NCI-H2196 treated with DMSO at 0.1 percent for 48 hours (cell line): ENCODE measurements around the gene MGST3.
"Not testable (repeated sequence)": the region's sequence is repeated elsewhere in the genome, so short reads cannot be mapped to it uniquely, and the experiment has no call there.

Experiments used
- DNase-seq: peaks from one replicate; lab custom pipeline; 2025; ENCODE audit not compliant: unreplicated experiment; lab: John Stamatoyannopoulos, UW

The MGST3 gene

DNA sequence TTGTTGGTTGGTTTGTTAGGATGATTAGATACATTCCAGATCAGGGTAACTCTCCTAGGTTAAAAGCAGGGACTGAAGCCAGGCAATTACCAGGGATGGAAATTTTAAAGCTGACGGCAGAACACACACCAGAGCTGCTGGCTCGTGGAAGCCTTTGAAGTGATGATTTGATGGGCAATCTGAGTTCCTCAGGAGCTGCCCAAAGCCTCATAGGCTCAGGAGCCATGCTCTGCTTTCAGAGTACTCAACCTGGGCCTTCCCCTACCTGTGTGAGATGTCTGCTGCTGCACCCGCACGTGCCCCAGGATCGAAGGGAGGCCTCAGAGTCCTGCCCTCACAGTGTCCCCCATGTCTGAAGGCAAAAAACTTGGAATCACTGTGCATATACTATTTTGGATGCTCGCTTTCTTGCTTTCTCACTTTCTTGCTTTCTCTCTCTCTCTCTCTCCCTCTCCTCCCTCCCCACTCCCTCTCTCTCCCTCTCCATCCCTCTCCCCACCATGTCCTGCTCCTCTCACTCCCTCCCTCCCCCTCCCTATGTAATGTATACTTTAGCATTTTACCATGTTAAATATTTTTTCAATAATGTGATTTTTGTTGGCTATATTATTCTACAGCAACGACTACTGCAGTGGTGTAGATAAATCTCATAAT, 18.0 kb downstream of the MGST3 start:
- DNase-seq = no peak

DNA sequence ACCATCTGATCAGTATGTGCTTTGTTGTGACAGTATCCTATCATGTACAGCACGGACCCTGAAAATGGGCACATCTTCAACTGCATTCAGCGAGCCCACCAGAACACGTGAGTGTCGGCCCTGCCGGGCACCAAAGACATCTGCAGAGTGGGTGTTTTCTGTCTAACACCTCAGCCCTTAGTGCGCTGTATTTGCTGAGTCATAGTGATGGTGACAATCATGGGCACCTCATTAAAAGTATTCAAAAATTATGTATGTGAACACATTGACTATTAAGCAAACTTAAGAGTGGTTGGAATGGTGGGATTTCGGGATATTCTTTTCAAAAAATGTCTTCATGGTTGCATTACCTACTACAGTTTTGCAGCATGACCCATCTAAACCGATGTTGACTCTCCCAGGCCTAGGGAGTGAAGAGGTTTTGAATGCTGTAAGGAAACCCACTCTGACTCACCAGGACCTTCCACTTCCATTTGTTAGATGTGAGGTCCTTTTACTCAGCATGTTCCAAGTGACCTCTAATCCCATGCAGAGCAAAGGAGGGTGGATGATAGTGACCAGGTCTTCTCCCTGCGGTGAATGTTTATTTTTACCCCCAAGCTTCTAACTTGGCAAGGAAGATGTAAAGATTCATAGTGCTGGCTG, 20.1 kb downstream of the MGST3 start:
- DNase-seq = no peak

DNA sequence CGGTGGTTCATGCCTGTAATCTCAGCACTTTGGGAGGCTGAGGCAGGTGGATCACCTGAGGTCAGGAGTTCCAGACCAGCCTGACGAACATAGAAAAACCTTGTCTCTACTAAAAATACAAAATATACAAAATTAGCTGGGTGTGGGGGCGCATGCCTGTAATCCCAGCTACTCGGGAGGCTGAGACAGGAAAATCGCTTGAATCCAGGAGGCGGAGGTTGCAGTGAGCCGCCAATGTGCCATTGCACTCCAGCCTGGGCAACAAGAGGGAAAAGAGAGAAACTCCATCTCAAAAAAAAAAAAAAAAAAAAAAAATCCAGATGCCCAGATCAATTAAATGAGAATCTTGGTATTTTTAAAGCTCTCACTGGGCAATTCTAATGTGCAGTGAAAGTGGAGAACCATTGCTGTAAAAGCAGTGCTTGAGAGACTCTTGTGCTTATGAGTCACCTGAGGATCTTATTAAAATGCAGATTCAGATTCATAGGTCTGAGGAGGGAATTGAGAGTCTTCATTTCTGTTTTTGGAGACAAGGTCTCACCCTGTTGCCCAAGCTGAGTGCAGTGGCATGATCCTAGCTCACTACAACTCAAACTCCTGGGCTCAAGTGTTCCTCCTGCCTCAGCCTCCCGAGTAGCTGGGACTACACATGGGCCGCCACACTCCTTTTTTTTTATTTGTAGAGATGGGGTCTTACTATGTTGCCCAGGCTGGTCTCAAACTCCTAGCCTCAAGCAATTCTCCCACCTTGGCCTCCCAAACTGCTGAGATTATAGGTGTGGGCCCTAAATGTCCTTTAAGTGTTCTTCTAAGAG, 27.9 kb downstream of the MGST3 start:
- DNase-seq = not testable (repeated sequence)

DNA sequence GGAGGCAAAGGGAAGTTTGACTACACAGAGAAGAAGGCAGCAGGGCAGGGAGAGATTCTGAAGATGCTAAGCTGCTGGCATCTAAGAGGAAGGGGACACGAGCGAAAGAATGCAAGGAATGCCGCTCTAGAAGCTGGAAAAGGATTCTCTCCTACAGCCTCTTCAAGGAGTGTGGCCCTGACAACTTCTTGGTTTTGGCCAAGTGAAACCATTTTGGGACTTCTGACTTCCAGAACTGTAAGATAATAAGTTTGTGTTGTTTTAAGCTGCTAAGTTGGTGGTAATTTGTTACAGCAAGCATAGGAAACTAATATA, 28.5 kb downstream of the MGST3 start:
- no peak for DNase-seq

DNA sequence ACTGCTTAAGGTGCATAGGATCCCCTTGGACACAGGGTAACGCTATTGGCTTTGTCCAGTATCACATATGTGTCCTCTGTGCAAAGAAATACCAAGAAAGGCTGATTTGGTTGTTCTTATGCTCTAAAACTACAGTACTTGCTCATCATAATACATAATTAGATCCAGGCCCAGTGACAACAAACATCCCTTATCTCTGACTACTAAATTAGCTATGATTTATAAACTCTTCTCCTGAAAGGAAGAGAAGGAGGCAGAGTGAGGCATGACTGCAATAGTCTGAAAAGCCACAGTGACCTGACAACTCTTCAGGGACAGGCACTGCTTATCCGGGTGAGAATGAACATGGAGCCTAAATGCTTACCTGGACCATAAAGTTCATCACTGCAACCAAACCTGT, 30.7 kb downstream of the MGST3 start:
- DNase-seq = no peak

DNA sequence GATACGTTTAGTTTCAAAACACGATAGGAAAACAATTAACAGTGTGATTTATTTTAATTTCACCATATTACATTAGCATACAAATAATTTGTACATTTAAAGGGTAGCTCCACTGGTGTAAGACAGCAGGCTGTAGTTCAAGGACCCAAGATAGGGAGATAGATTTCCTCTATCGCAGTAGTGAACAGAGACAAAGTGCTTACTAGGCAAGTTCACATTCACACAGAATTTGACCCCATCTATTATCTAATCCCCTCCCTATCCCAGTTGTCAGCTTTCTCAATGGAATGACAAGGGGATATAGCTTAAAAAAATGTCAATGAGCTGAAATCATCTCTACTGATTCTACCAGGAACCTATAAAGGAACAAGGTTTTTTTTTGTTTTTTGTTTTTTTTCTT, 31.2 kb downstream of the MGST3 start:
- no peak for DNase-seq

DNA sequence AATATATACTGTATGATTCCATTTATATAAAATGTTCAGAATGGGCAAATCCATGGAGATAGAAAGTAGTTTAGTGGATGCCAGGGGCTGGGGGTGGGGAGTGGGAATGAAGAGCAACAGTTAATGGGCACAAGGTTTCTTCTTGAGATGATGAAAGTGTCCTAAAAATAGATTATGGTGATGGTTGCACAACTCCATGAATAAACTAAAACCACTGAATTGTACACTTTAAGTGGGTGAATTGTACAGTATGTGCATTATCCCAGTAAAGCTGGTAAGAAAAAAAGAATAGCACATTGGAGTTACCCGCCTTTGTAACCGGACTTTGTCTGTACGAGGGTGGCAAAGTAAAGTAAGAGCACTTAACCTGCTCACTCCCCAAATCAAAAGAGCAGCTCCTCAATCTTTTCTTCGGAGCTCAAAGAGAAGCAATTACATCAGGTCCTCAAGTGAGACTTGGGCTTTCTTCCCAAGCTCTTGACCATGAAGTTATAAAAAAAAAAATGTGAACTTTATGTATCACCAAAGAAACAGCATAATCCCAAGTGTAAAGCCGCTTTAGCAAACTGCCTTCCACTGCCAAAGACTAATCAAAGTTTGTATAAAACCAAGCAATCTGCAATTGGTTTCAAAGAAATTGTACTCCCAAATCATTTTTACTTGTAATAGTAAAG, 35.3 kb downstream of the MGST3 start:
- DNase-seq = no peak

DNA sequence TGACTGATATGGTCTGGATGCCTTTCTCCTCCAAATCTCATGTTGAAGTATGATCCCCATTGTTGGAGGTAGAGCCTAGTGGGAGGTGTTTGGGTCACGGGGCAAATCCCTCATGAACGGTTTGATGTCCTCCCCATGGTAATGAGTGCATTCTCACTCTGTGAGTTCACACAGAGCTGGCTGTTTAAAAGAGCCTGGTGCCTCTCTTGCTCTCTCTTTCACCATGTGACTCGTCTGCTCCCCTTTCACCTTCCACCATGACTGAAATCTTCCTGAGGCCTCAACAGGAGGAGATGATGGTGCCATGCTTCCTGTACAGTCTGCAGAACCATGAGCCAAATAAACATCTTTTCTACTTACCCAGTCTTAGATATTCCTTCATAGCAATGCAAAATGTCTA, 37.1 kb downstream of the MGST3 start:
- no peak for DNase-seq

DNA sequence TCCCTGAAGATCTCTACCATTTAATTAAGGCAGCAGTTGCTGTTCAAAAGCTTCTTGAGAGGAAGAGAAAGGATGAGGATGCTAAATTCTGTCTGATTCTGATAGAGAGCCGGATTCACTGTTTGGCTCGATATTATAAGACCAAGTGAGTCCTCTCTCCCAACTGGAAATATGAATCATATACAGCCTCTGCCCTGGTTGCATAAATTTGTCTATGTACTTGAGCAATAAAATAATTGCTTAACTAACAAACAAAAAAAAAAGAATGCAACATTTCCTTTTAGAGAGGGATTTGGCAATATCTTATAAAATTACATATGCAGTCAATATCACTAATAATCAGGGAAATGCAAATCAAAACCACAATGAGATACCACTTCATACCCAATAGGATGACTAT, 40.5 kb downstream of the MGST3 start:
- DNase-seq = no peak

DNA sequence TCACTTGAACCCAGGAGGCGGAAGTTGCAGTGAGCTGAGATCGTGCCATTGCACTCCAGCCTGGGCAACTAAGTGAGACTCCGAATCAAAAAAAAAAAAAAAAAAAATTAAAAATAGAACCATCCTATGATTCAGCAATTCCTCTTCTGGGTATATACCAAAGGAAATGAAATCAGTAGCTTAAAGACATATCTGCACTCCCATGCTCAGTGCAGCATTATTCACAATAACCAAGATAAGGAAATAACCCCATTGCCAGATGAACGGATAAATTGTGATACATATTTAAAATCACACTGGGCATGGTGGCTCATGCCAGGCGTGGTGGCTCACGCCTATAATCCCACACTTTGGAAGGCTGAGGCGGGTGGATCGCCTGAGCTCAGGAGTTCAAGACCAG, 43.6 kb downstream of the MGST3 start:
- no peak for DNase-seq

DNA sequence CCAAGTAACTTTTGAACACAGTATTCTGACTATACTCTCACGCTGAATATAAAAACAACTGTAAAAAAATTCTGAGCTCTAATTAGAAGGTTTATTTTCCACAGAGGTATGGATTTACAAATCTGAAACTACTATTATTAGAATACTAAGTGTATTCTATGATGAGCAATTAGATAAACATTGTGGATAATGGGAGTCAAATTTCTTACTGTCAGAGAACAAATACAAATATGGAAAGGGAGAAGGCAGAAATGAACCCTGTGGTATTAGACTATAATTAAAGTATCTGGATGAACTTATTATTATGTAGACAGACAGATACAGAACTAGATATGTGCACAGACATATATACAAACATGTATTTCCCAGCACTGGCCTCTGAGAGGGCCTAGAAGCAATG, 44.8 kb downstream of the MGST3 start:
- no peak for DNase-seq

DNA sequence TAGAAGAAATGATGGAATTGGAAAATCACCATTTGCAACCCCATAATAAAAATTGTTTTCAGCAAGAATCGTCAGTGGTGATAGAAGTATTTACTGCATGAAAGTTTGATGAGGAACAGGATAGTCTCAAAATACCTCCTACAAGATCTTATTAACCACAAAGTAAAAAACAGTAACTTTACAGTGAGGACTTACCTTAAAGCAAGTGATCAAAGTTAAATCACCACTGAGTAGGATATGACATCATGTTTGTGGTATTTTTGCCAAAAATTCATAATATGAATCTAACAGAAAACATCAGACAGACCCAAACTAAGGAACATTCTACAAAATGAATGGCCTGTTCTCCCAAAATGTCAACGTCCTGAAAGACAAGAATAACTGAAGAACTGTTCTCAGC, 47.5 kb downstream of the MGST3 start:
- DNase-seq = no peak

DNA sequence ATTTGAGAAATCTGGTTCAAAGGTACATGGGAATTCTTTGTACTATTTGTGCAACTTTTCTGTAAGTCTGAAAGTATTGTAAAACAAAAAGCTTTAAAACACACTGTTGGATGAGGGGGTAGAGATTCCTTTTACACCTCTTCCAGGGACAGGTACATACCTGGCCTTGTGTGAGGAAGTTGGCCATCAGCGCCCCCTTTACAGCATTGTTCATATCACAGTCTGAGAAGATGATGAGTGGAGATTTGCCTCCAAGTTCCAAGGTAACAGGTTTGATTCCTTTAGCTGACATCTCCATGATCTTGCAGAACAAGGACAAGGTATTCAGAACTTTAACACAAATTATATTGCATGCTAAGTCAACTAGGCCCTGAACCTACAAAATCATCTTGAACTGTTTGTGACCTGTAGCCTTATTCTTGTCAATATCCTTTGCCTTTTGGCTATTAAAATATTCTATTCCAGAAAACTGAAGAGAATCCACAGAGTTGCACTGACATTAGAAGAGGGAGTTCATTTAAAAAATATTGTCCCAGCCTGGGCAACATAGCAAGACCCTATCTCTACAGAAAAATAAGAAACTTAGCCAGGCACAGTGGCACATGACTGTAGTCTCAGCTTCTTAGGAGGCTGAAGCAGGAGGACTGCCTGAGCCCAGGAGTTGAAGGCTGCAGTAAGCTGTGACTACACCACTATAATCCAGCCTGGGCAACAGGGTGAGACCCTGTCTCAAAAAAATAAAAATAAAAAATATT, 48.4 kb downstream of the MGST3 start:
- DNase-seq = no peak

DNA sequence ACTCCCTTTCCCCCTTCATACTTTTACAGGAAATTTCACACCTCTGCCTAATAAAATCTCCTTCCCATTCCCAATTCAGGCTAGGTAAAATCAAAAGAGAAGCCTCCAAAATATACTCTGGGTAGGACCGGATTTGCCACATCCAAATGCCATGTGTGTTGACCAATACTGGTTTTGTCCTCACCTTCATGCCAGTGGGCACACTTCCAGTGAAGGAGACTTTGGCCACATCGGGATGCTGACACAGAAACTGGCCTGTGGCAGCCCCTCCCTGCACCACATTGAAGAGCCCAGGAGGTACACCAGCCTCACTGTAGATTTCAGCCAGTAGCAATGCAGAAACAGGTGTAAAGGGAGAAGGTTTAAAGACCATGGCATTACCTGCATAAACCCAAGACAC, 49.3 kb downstream of the MGST3 start:
- DNase-seq = no peak

DNA sequence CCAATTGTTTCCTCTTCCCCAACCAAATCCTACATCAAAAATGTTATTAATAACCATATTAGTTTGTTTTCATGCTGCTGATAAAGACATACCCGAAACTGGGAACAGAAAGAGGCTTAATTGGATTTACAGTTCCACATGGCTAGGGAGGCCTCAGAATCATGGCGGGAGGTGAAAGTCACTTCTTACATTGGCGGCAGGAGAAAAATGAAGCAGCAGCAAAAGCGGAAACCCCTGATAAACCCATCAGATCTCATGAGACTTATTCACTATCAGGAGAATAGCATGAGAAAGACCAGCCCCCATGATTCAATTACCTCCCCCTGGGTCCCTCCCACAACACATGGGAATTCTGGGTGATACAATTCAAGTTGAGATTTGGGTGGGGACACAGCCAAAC, 49.7 kb downstream of the MGST3 start:
- not testable (repeated sequence) for DNase-seq

DNA sequence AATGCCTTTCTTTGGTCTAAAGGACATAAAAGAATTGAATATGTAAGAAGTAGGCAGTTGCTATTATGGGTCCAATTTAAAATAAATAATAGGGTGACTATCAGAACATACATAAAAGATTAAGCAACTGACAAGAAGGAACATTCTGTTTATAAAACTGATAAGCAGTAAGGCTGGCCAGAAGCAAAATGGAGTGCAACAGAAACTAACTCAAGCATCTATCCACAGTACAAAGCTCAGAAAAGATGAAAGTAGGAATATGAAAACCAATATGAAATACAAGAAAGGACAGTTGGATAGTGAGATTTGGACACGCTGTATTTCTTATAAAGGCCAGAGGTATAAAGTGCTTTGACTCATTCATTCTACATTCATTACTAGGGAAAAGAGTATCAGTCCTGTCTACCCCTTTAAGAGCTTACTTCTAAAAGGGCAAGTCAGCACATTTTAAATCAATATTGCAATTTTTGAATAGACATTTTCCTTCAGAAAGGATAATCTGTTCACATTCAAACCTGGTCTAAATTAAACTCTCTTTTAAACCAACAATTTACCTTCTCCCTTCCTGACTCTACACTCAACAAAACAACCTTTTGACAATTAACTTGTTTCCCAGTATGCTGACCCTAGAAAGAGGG, 52.9 kb downstream of the MGST3 start:
- no peak for DNase-seq

DNA sequence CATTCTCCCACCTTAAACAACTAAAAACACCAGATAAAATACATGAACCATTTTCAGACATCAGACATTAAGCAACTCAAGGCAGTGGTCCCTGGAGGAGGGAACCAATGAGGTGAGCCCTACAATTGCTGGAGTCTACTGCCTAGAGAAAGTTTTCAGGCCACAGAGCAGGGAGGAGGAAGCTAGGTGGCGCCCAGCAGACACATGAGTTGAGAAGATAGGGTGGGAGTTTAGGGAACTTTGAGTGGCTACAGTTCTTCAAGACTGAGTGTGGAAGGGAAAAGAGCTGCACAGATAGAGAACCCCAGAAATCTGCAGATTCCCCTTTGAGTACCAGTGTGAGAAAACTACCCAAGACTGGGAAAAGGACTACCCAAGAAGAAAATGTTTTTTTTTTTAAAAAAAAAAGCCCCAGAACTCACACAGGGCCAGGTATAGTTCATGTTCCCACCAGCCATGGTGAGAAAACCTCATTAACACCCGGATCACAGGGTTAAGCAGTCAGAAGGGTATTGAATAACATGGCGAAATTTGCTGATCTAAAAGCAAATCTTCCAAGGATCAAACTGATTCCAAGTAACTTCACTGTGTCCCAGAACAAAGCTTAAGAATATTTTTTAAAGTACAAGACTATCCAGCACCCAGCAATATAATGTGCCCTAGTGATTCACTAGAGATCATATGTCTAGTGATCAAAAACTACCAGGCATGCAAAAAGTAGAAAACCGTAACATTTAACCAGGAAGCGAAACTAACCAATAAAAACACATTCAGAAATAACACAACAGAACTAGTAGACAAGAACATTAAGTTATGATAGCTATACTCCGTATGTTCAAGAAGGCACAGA, 55.3 kb downstream of the MGST3 start:
- no peak for DNase-seq

DNA sequence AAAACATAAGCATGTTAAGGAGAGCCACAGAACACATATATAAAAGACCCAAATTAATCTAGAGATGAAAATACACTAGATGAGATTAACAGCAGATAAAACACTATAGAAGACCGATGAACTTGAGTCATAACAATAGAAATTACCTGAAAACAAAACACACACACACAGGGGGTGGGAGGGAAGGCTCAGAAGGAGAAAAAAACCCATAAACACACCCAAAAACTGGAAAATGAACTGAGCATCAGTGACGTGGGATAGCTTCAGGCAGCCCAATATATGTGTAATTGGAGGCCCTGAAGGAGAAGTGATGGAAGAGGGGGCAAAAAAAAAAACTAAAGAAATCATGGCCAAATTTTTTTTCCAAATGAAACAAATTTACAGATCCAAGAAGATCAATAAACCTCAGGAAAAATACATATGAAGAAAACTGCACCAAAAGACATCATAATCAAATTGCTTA, 56.0 kb downstream of the MGST3 start:
- DNase-seq = no peak

DNA sequence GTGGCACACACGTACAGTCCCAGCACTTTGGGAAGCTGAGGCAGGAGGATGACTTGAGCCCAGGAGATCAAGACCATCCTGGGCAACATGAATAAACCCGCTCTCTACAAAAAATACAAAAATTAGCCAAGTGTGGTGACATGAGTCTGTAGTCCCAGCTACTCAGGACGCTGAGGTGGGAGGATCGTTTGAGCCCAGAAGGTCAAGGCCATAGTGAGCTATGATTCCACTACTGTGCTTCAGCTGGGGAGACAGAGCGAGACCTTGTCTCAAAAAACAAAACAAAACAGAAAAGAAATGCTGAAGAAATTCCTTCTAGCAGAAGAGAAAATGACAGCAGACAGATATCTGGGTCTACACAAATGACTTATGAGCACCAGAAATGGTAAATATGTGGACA, 57.0 kb downstream of the MGST3 start:
- DNase-seq = no peak

DNA sequence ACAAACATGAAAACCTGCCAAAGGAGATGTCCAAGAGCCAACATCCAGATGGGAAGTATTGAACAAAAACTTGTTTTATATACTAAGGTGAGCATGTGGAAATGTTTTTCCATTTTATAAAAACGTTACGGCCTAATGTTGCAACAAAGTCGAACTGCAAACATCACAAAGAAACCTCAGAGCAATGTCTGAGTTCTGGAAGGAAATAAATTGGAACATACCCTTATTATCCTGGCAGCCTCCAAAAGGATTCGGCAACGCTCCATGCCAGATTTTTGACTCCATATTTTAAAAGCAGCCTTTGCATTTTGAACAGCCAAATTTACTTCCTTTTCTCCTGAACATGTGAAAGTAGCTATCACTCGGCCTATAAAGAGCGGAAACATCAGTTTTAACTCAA, 64.0 kb downstream of the MGST3 start:
- no peak for DNase-seq
